Uterus (tissue), 2 donors: ENCODE results near the gene LENG9.

Experiments used
- POLR2A ChIP-seq, 2 donors: fragments of 450-650 bp; IDR thresholded peaks; one replicate each; pipeline ENCODE4 v1.6.1; 2016; ENCODE audit warnings: antibody characterized with exemption in 2 of 2, mild to moderate bottlenecking in 1 of 2, moderate library complexity in 1 of 2
- TF ChIP-seq, protein P1 (sequence below), 4 experiments: fragments of 200-600 bp in 2 of 4; fragments of 450-650 bp in 2 of 4; sonication (generic) in 2 of 4; IDR thresholded peaks; one replicate each; pipeline ENCODE4 v1.5.1; 2016 to 2019; ENCODE audit warnings: antibody characterized with exemption in 4 of 4, mild to moderate bottlenecking in 2 of 4, moderate library complexity in 1 of 4

DNA sequence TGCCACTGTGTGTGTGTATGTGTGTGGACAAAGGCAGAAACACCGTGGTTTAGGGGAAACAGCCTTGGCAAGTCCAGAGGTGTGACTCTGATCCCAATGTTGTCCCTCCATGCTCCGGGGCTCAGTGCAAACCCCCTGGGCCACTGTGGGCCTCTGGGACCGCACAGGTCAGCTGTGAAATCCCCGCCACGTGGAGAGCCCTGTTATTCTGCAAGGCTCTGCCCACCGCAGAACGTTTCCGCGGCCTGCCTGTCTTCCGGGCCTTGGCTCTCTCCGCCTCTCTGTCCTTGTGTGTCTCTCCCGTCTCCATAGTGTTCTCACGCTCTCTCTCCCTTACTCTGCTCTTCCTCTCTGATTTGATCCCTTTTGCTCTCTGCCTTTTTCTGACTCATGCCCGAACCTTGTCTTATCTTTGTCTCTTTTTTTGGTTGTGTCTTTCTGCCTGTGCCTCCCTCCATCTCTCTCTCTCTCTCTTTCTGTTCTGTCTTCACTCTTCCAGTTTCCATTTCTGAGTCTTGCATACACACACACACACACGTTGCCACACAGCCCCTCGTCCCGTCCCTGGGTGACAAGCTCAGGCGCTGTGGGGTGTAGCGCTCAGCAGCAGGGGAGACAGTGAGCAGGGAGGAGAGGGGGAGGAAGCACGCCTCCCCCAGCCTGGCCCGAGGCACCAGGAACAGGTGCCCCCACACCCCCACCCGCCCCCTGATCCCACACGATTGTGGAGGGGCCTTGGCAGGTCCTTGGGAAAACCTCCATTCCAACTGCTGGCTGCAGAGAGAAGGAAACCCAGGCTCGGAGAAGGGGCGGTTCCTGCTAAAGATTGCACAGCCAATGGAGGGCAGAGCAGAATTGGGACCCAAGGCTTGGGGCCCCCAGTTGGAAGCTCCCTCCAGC is 45.3 kb downstream of the LENG9 start:
- TF ChIP-seq, protein P1, sequence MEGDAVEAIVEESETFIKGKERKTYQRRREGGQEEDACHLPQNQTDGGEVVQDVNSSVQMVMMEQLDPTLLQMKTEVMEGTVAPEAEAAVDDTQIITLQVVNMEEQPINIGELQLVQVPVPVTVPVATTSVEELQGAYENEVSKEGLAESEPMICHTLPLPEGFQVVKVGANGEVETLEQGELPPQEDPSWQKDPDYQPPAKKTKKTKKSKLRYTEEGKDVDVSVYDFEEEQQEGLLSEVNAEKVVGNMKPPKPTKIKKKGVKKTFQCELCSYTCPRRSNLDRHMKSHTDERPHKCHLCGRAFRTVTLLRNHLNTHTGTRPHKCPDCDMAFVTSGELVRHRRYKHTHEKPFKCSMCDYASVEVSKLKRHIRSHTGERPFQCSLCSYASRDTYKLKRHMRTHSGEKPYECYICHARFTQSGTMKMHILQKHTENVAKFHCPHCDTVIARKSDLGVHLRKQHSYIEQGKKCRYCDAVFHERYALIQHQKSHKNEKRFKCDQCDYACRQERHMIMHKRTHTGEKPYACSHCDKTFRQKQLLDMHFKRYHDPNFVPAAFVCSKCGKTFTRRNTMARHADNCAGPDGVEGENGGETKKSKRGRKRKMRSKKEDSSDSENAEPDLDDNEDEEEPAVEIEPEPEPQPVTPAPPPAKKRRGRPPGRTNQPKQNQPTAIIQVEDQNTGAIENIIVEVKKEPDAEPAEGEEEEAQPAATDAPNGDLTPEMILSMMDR (IDR thresholded peaks at IDR 0.05), result no peak
- TF ChIP-seq POLR2A (IDR thresholded peaks at IDR 0.05), result no peak
